K562 (cell line): ENCODE data around the gene ALOXE3. TPM values are rescaled to one million over a fixed set of nuclear protein-coding genes. Genes with fewer than 3 reads are reported as not detected.

Experiments
- ATAC-seq: fragments of 200-7000 bp; cut with Tn5 transposase; 3 replicates; pipeline ENCODE4 v1.9.1; 2020; ENCODE audit warnings: moderate library complexity
- BruUV-seq: library from RNA; stranded (reverse); fragments of 400-500 nt; replicated peaks from 2 replicates; lab custom pipeline; 2021; lab: Mats Ljungman, UMichigan
- CTCF ChIA-PET: fragments of 300-600 bp; formaldehyde crosslinking; extraction: SDS; loops from one replicate; lab custom pipeline; 2021; ENCODE audit warnings: low intra/inter-chr PET ratio; lab: Yijun Ruan, JAX
- POLR2A ChIA-PET: fragments of 300-600, 350-650 bp; sonication (Branson Sonifier 250); formaldehyde crosslinking; extraction: SDS; loops from one replicate; lab custom pipeline; 2021; ENCODE audit warnings: antibody characterized with exemption, inconsistent platforms; lab: Yijun Ruan, JAX
- DNase-seq, 4 experiments: peaks; one replicate each; pipeline versions ENCODE4 v3.0.0 to v3.0.0-alpha.2; 2011 to 2018; ENCODE audit warnings: low spot score in 3 of 4, mixed read lengths in 3 of 4; ENCODE audit errors: extremely low read depth in 1 of 4
- FAIRE-seq: peaks from 2 replicates; lab custom pipeline; 2011; peaks lifted over from hg19 to GRCh38; lab: Jason Lieb, UNC
- H2AFZ ChIP-seq: 2 replicates; pipeline ENCODE4 v1.6.0; 2011; ENCODE audit warnings: low read depth, low read length, control low read depth, inconsistent platforms
- H3K27ac ChIP-seq: fragments of 200-600 bp; 3 replicates; pipeline ENCODE4 v1.8.0; 2011; ENCODE audit warnings: low read depth, mild to moderate bottlenecking, control low read depth, inconsistent platforms, low read length, moderate library complexity, mixed read lengths; ENCODE audit errors: extremely low read depth
- H3K27me3 ChIP-seq, 2 experiments: fragments of 300-600 bp in 1 of 2; 2 replicates in 1 of 2; 3 replicates in 1 of 2; pipeline versions ENCODE4 v1.6.0 to v1.8.0; 2011; ENCODE audit warnings: inconsistent platforms in 2 of 2, low read length in 2 of 2, mild to moderate bottlenecking in 1 of 2, mixed read lengths in 1 of 2, moderate library complexity in 1 of 2; ENCODE audit not compliant: control insufficient read depth in 2 of 2, insufficient read depth in 2 of 2
- H3K36me3 ChIP-seq: fragments of 300-600 bp; 3 replicates; pipeline ENCODE4 v1.8.0; 2011; ENCODE audit warnings: mild to moderate bottlenecking, low read length, inconsistent platforms; ENCODE audit not compliant: control insufficient read depth, insufficient read depth
- H3K4me1 ChIP-seq, 2 experiments: fragments of 200-600 bp in 1 of 2; replicated peaks in 1 of 2; 2 replicates in 1 of 2; 3 replicates in 1 of 2; pipeline versions ENCODE4 v1.5.1 to v1.8.0; 2011; ENCODE audit warnings: inconsistent platforms in 2 of 2, low read length in 2 of 2, mild to moderate bottlenecking in 1 of 2, mixed read lengths in 1 of 2, moderate library complexity in 1 of 2; ENCODE audit not compliant: control insufficient read depth in 2 of 2, insufficient read depth in 2 of 2
- H3K4me2 ChIP-seq: 2 replicates; pipeline ENCODE4 v1.6.1; 2011; ENCODE audit warnings: low read length, control low read depth, inconsistent platforms, mixed read lengths; ENCODE audit not compliant: insufficient read depth
- H3K4me3 ChIP-seq: fragments of 200-600 bp; sonication (generic), shearing (Covaris generic); 2 replicates; pipeline ENCODE4 v1.5.1; 2016; ENCODE audit warnings: control low read depth, inconsistent platforms
- H3K79me2 ChIP-seq: fragments of 200-600 bp; 3 replicates; pipeline ENCODE4 v1.8.0; 2011; ENCODE audit warnings: low read length, inconsistent platforms; ENCODE audit not compliant: control insufficient read depth, insufficient read depth
- H3K9ac ChIP-seq, 2 experiments: 2 replicates each; pipeline versions ENCODE4 v1.6.0 to v1.6.1; 2011; ENCODE audit warnings: low read depth in 2 of 2, low read length in 2 of 2, control low read depth in 1 of 2, inconsistent platforms in 1 of 2, mild to moderate bottlenecking in 1 of 2, mixed read lengths in 1 of 2; ENCODE audit not compliant: insufficient read depth in 1 of 2
- H3K9me1 ChIP-seq: one replicate; pipeline ENCODE4 v1.6.0; 2011; ENCODE audit warnings: inconsistent platforms, mild to moderate bottlenecking, low read length, moderate library complexity; ENCODE audit not compliant: control insufficient read depth, insufficient read depth
- H3K9me3 ChIP-seq: replicated peaks from 2 replicates; pipeline ENCODE4 v1.5.1; 2011; ENCODE audit warnings: low read depth, low read length, inconsistent platforms; ENCODE audit not compliant: control insufficient read depth, insufficient read depth
- H4K20me1 ChIP-seq: replicated peaks from 2 replicates; pipeline ENCODE4 v1.6.1; 2011; ENCODE audit warnings: low read length, inconsistent platforms, mixed read lengths; ENCODE audit not compliant: control insufficient read depth, insufficient read depth
- DMBX1 ChIP-seq: fragments of 250-450 bp; sonication (Bioruptor Pico); IDR thresholded peaks from 2 replicates; pipeline ENCODE4 v1.8.0; 2022; ENCODE audit warnings: inconsistent platforms, mild to moderate bottlenecking, moderate library complexity, borderline replicate concordance
- GABPB1 ChIP-seq: sonication (generic); formaldehyde crosslinking; IDR thresholded peaks from 2 replicates; pipeline ENCODE4 v1.8.0; 2022; ENCODE audit warnings: mild to moderate bottlenecking, missing genetic modification reagents
- USF2 ChIP-seq: sonication (generic); formaldehyde crosslinking; IDR thresholded peaks from 2 replicates; pipeline ENCODE4 v1.5.0; 2020; ENCODE audit warnings: missing genetic modification reagents
- ZFP91 ChIP-seq: sonication (generic); formaldehyde crosslinking; IDR thresholded peaks from 2 replicates; pipeline ENCODE4 v1.8.0; 2022; ENCODE audit warnings: mild to moderate bottlenecking, missing genetic modification reagents
- WGBS: fragments of 100-300 bp; shearing (Covaris generic); methylation state at CpG from one replicate; pipeline ENCODE4 v1.1.6; 2016; ENCODE audit warnings: low coverage, mixed read lengths; ENCODE audit not compliant: insufficient coverage; ENCODE audit errors: missing lambda C conversion rate; 5-methylcytosine and 5-hydroxymethylcytosine counted together
- in situ Hi-C: fragments of 300-500 bp; cut with MboI; formaldehyde crosslinking; loops from 4 replicates; pipeline ENCODE4 v1.15.0; 2018; ENCODE audit warnings: inconsistent platforms, mixed read lengths
- intact Hi-C: fragments of 100-400 bp; cut with micrococcal nuclease; formaldehyde crosslinking; loops from 2 replicates; pipeline ENCODE4 v1.14.2; 2022
- polyA plus RNA-seq, 8 experiments: library from polyadenylated mRNA; depleted of rRNA in 4 of 8; stranded (reverse) in 5 of 8; unstranded in 3 of 8; fragments of >200 nt; fragmentation: Nextera tagmentation in 2 of 8; fragmentation: Illumina TruSeq in 1 of 8; extraction: Ambion mirVana in 2 of 8; extraction: Trizol in 1 of 8; gene quantifications; 2 replicates each; pipeline versions ENCODE4 v1.2.1 to v1.2.3, GENCODE V29; 2011 to 2014; ENCODE audit warnings: inconsistent platforms in 1 of 8, missing spikeins in 1 of 8
- total RNA-seq, 7 experiments: library from RNA; depleted of rRNA in 6 of 7; stranded (reverse); fragments of >200 nt in 6 of 7; fragmentation: Illumina TruSeq in 2 of 7; extraction: Trizol in 2 of 7; gene quantifications; 2 replicates each; pipeline versions ENCODE4 v1.2.1 to v1.2.3, GENCODE V29; 2011 to 2021; ENCODE audit warnings: low replicate concordance in 1 of 7

ALOXE3 gene
- total and polyA plus RNA-seq, 9 of the 15 experiments (the other 6 are each of a cell fraction or from before 2014, with no cell fraction given) = 0.04 TPM; not detected in 8

GRCh38 chr17:8144401-8145231, 26.3 kb upstream of the ALOXE3 start:
- in situ Hi-C loops (no loop called here), intact Hi-C loops (no loop called here)
- TF ChIP-seq ZFP91 (CRISPR knock-in tag) = no peak
- no peak for TF ChIP-seq GABPB1
- TF ChIP-seq DMBX1 (CRISPR knock-in tag) = no peak
- no peak for TF ChIP-seq USF2 (CRISPR knock-in tag)
- Histone ChIP-seq H3K9ac (no peak overlapping the region), H3K4me2 (no peak overlapping the region), H4K20me1 (no peaks in the 10 kb centered on the region), H3K27me3 (no peaks in the 10 kb centered on the region), H3K9me1 (no peaks in the 10 kb centered on the region), H3K4me3 (no peak overlapping the region), H3K4me1 (peaks cover 0 to 22% of the 10 kb centered on the region in 2 experiments; a peak in 3 of 5 replicates), H3K27ac (no peak overlapping the region), H3K36me3 (peaks cover 76% of the 10 kb centered on the region; the same call in 2 of the 3 replicates), H3K9me3 (no peaks in the 10 kb centered on the region), H3K79me2 (no peaks in the 10 kb centered on the region), H2AFZ (no peak overlapping the region)
- ChIA-PET CTCF (no interaction called here), POLR2A (interaction anchor here (0.5 to 1.4 kb wide), 5 partner anchors 14 to 338 kb away, joined by 3 to 5 read pairs (median 3); no protein-coding TSS in a partner anchor)
- DNase-seq (no peak), ATAC-seq (no peak), FAIRE-seq (no peak)
- no TSS peak for BruUV-seq
- WGBS = 97% methylated on average over 9 of the region's 15 CpGs
